Measurements from ENCODE around the gene STAC2.

DNA sequence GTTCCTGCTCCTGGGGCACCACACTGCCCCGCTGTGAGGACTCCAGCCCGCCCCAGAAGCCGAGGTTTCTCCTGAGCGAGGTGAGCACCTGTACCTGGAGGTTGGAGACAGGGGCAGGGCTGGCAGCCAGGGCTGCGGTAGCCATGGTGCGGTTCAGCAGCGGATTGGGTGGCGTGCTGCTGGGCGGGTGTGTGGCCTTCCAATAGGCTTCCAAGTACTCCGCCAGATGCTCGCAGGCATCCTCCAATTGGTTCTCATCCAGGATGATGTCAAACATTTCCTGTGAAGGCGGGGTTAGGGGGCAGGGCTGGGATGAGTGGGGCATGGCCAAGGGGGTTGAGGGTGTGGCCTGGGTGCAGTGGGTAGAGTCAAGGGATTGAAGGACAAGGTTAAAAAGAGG is 48.5 kb downstream of the STAC2 start:
- no peak for TF ChIP-seq POLR2A (IDR thresholded peaks at IDR 0.05; ENCODE audit: low read length)
- no peak for TF ChIP-seq GATA1 (IDR thresholded peaks at IDR 0.05; ENCODE audit: low read depth, low read length)

All from erythroblast (primary cell).